ENCODE results near the gene CCDC18.
"Not testable (repeated sequence)": the region's sequence is repeated elsewhere in the genome, so short reads cannot be mapped to it uniquely, and the experiment has no call there.

Gene CCDC18

GRCh38 chr1:93244298-93245069 is 64.0 kb downstream of the CCDC18 start:
- no peak for DNase-seq

DNA sequence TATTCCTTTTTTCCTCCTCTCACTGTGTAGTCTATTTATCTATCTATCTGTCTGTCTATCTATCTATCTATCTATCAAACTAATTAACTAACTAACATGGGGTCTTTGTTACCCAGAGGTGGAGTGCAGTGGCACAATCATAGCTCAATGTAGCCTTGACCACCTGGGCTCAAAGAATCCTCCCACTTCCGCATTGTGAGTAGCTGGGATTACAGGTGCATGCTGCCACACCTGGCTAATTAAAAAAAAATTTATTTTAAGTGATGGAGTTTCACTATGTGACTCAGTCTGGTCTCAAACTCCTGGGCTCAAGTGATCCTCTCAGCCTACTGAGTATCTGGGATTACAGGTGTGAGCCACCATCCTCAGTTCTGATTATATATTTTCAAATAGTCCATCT is 71.4 kb downstream of the CCDC18 start:
- no peak for DNase-seq

GRCh38 chr1:93252598-93252997 is 72.1 kb downstream of the CCDC18 start:
- no peak for DNase-seq

- DNase-seq: no peak
These were observed 73.0 kb downstream of the CCDC18 start for GRCh38 chr1:93253516-93253915.

DNA sequence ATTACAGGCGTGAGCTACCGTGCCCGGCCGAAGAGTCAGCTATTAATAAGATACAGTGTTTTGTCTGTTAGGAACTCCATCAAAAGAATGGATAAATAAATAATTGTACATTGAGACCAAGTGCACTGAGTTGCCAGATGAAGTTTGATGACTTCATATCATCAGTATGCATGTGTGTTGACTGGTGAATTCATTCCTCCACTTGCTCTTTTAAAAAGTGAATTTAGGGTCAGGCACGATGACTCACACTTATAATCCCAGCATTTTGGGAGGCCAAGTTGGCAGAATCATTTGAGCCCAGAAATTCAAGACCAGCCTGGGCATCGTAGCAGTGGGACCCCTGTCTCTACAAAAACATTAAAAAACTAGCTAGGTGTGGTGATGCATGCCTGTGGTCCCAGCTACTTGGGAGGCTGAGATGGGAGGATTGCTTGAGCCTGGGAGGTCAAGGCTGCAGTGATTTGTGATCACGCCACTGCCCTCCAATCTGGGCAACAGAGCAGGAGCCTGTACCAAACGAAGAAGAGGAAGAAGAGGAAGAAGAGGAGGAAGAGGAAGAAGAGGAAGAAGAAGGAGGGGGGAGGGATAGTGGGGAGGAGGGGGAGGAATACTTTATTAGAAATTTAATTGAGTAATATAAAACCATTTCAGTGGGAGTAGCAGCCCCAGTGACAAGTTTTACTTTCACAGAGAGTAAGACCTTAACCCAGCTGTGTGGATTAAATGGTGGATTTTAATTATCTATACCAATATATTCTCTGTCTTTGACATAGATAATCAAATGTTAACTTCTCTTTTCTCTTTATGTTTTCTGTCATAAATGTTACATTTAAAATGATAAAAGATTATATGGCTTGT is 74.9 kb downstream of the CCDC18 start:
- DNase-seq: no peak

GRCh38 chr1:93256433-93256832 is 75.9 kb downstream of the CCDC18 start:
- DNase-seq: no peak

DNA sequence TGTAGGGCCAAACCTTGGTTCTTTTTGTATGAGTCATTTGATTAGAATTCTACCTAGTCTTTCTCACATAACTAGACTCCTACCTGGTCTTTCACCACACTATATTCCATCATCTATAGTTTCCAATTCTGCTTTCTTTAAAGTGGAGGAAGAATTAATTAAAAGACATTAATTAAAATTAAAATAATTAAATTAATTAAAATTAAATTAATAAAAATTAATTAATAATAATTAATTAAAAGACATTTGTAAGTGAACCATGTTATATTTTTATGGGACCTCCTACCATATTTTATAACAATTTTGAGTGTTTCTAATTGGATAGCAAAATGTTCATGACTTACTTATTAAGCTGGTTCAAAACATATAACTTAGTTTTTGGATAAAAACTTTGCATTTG is 77.4 kb downstream of the CCDC18 start:
- DNase-seq: no peak

GRCh38 chr1:93260726-93261125 is 80.2 kb downstream of the CCDC18 start:
- DNase-seq: not testable (repeated sequence)

DNA sequence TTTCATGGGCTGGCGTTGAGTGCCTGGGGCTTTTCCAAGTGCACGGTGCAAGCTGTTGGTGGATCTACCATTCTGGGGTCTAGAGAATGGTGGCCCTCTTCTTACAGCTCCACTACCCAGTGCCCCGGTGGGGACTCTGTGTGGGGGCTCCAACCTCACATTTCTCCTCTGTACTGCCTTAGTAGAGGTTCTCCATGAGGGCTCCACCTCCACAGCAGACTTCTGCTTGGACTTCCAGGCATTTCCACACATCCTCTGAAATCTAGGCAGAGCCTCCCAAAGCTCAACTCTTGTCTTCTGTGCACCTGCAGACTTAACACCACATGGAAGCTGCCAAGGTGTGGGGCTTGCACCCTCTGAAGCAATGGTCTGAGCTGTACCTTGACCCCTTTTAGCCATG is 82.1 kb downstream of the CCDC18 start:
- no peak for DNase-seq

GRCh38 chr1:93268888-93269287 is 88.4 kb downstream of the CCDC18 start:
- not testable (repeated sequence) for DNase-seq

- DNase-seq: not testable (repeated sequence)
These were observed 94.7 kb downstream of the CCDC18 start for GRCh38 chr1:93275262-93275633.

GRCh38 chr1:93275634-93276295 is 95.2 kb downstream of the CCDC18 start:
- no peak for DNase-seq

DNA sequence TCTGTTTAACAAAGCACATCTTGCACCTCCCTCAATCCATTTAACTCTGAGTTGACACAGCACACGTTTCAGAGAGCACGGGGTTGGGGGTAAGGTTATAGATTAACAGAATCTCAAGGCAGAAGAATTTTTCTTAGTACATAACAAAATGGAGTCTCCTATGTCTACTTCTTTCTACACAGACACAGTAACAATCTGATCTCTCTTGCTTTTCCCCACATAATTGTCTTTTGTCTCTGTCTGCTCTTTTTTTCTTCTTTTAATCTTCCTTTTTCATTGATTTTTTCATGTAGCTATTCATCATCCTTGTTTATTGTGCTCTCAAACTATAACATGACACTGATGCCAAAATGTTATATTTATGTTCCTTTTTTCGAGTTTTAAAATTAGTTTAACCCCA is 97.0 kb downstream of the CCDC18 start:
- DNase-seq: not testable (repeated sequence)

- no peak for DNase-seq
These were observed 103.0 kb downstream of the CCDC18 start for GRCh38 chr1:93283496-93283895.

DNA sequence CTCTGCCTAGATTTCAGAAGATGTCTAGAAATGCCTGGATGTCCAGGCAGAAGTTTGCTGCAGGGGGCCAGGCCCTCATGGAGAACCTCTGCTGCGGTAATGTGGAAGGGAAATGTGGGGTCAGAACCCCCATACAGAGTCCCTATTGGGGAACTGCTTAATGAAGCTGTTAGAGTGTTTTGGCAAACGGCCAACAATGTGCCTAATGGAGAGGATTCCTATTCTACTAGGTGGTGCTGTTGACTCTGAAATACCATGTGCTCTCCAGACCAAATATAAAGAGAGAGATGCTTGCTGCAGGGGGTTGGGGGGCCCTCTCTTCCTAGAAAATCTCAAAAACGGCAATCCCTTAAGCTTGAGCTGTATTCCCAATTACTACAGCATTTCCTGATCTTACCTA is 108.0 kb downstream of the CCDC18 start:
- no peak for DNase-seq

- DNase-seq: no peak
These were observed 116.1 kb downstream of the CCDC18 start for GRCh38 chr1:93296555-93297154.

GRCh38 chr1:93301131-93301530 is 120.6 kb downstream of the CCDC18 start:
- no peak for DNase-seq

GRCh38 chr1:93302078-93302477 is 121.6 kb downstream of the CCDC18 start:
- no peak for DNase-seq

GRCh38 chr1:93304716-93305138 is 124.2 kb downstream of the CCDC18 start:
- peak; percentile 21 for DNase-seq

DNA sequence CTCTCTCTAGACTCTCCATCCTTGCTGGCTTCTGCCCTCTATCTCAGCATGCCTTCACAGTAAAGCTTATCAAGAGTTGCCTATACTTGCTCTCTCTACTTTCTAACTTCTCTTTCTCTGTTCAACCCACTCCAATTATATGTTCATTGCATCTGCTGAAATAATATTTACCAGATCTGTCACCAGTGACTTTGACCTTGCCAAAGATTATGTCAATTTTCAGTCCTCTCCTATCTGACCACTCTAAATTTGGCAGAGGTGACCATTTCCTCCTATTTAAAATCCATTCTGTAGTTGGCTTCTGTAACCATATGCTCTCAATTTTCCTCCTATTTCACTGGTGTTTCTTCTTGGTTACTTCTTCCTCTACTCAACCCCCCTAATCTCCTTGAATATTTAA is 126.4 kb downstream of the CCDC18 start:
- no peak for DNase-seq

DNA sequence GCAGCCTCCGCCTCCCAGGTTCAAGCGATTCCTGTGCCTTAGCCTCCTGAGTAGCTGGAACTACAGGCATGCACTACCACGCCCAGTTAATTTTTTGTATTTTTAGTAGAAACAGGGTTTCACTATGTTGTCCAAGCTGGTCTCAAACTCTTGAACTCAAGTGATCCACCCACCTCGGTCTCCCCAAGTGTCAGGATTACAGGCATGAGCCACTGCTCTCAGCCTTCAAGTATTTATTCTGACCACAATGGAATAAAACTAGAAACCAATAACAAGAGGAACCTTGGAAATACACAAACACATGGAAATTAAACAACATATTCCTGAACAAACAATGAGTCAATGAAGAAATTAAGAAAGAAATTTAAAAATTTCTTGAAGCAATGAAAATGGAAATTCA is 132.5 kb downstream of the CCDC18 start:
- DNase-seq: no peak

GRCh38 chr1:93317207-93317606 is 136.7 kb downstream of the CCDC18 start:
- peak; percentile 84 for DNase-seq

DNA sequence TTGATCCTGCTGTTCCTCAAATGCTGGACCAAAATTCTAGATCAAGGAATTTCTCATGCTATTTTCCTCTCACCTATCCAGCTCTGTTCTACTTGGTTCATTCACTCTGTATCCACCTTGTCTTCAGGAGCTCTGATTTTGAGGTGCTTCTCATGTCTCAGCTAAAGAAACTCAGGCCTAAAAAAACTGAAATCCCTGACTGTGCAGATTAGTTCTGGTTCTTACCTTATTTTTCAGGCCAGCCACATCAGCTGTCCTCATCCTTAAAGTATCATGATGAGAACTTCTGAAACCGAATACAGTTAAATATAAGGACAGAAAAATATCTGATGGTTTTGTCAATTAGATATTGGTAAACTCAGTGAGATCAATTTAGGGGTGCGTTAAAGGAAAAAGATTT is 137.4 kb downstream of the CCDC18 start:
- no peak for DNase-seq

All from GDM1 (cell line).